Heart left ventricle (tissue), 16 donors: ENCODE results near the gene DLD. TPM values are rescaled to one million over a fixed set of nuclear protein-coding genes. Genes with fewer than 3 reads are reported as not detected.

Experiments used
- ATAC-seq, 4 donors: fragments of 200-7000 bp; cut with Tn5 transposase; one replicate each; pipeline ENCODE4 v1.9.1; 2020 to 2022; ENCODE audit warnings: moderate library complexity in 4 of 4, mild to moderate bottlenecking in 3 of 4, moderate number of reproducible peaks in 1 of 4
- DNase-seq, 5 donors: peaks; one replicate each; pipeline ENCODE4 v3.0.0-alpha.2; 2020
- H3K27ac ChIP-seq, 12 donors: fragments of 200-600 bp; sonication (generic) in 4 of 12; one replicate each; pipeline versions ENCODE4 v1.5.0 to v1.8.0; 2016 to 2022; ENCODE audit warnings: mild to moderate bottlenecking in 2 of 12
- H3K27me3 ChIP-seq, 9 donors: fragments of 200-600 bp; sonication (generic) in 2 of 9; one replicate each; pipeline versions ENCODE4 v1.5.1 to v1.8.0; 2016 to 2022; ENCODE audit warnings: mild to moderate bottlenecking in 3 of 9
- H3K36me3 ChIP-seq, 9 donors: fragments of 200-600 bp; sonication (generic) in 2 of 9; one replicate each; pipeline versions ENCODE4 v1.5.0 to v1.8.0; 2018 to 2022; ENCODE audit warnings: mild to moderate bottlenecking in 2 of 9
- H3K4me1 ChIP-seq, 12 donors: fragments of 200-600 bp; sonication (generic) in 4 of 12; one replicate each; pipeline versions ENCODE4 v1.5.0 to v1.8.0; 2016 to 2022; ENCODE audit warnings: mild to moderate bottlenecking in 3 of 12
- H3K4me3 ChIP-seq, 12 donors: fragments of 200-600 bp; sonication (generic) in 4 of 12; one replicate each; pipeline versions ENCODE4 v1.5.0 to v1.8.0; 2017 to 2022; ENCODE audit warnings: mild to moderate bottlenecking in 9 of 12, moderate library complexity in 4 of 12
- H3K9me3 ChIP-seq, 12 donors: fragments of 200-600 bp; sonication (generic) in 4 of 12; one replicate each; pipeline versions ENCODE4 v1.5.0 to v1.8.0; 2016 to 2022; ENCODE audit warnings: mild to moderate bottlenecking in 1 of 12
- CTCF ChIP-seq, 12 donors: fragments of 200-600 bp; sonication (generic) in 4 of 12; IDR thresholded peaks; one replicate each; pipeline versions ENCODE4 v1.5.0 to v1.8.0; 2018 to 2022; ENCODE audit warnings: antibody characterized with exemption in 12 of 12, mild to moderate bottlenecking in 5 of 12
- POLR2A ChIP-seq, 2 donors: fragments of 450-650 bp; IDR thresholded peaks; one replicate each; pipeline ENCODE4 v1.6.1; 2017; ENCODE audit warnings: antibody characterized with exemption in 2 of 2, mild to moderate bottlenecking in 2 of 2, moderate library complexity in 2 of 2
- WGBS, 4 donors: extraction: QIAGEN DNeasy Blood & Tissue Kit in 2 of 4; methylation state at CpG; one replicate each; pipeline versions ENCODE4 v1.1.5 to v1.1.7; 2013 to 2018; 5-methylcytosine and 5-hydroxymethylcytosine counted together
- intact Hi-C, 10 donors: fragments of 100-400 bp; cut with DNase I; formaldehyde crosslinking; loops; one replicate each; pipeline versions ENCODE4 v1.11.1 to v1.14.2; 2022
- polyA plus RNA-seq, 2 donors: library from polyadenylated mRNA; stranded (reverse); fragments of 200-250 nt; gene quantifications; one replicate each; pipeline ENCODE4 v1.2.3, GENCODE V29; 2013
- total RNA-seq, 9 donors: library from RNA; depleted of rRNA in 2 of 9; stranded (reverse); fragments of >200 nt in 2 of 9; fragmentation: NEBNext Ultra II Directional in 3 of 9; extraction: Animal tissue kit (Norgen Biotek cat#: 25700) in 3 of 9; gene quantifications; one replicate each; pipeline versions ENCODE4 v1.1.0 to v1.2.4, GENCODE V29; 2016 to 2023
- donor health status: ischemic (EF 13 %, LVEDD 7.1; RV severe dilation, severe dysfunction).
- donor health status: healthy with polysubstance abuse.
- donor health status: DM: no; HTN: yes; CAD: no.
- donor health status: DM: no; HTN: no; CAD: no.
- donor health status: ischemic (EF 25% LVEDD 6.9; RV normal size, moderate dysfunction).
- donor health status: ischemic (EF 25% LVEDD 5.7; RV mildly dilated, moderate dysfunction).
- donor health status: healthy.
- donor health status: DM: yes; HTN: yes; CAD: no.
- donor health status: ischemic (EF 35%, LVEDD 5.7; RV mildly dilated, moderate dysfunction).
- donor health status: nonischemic (EF 11% LVEDD 7.7; RV severe dilation, severe dysfunction).
- donor health status: DM: yes; HTN: yes; CAD: no.
- donor health status: PGD.
- donor health status: ischemic (EF 29% LVEDD 5.4; RV normal size, mild dysfunction).
- donor health status: nonischemic (EF 23%, LVEDD 6.1; RV moderate dilation, normal function).

Gene DLD
- total and polyA plus RNA-seq, 11 donors: 55.3 to 426 (median 276) TPM

- H3K27ac ChIP-seq: peak overlapping the region in 3 of 12 donors; percentile 1 to 52 (median 38)
- peak in 2 of 4 donors; percentile 12 to 25 for ATAC-seq
- no peak overlapping the region for H3K4me3 ChIP-seq
- H3K36me3 ChIP-seq: peaks cover 0 to 99% (median 55%) of the 10 kb centered on the region in 9 donors
- intact Hi-C loops: loop anchor here in 1 of 10 donors (10.0 kb wide), 1 partner anchor 196 kb away; no protein-coding TSS in a partner anchor
- H3K4me1 ChIP-seq: peaks cover 0 to 55% (median 35%) of the 10 kb centered on the region in 12 donors
- no peaks in the 10 kb centered on the region for H3K27me3 ChIP-seq
- no peaks in the 10 kb centered on the region for H3K9me3 ChIP-seq
- TF ChIP-seq CTCF (IDR thresholded peaks at IDR 0.05) (no peak), POLR2A (IDR thresholded peaks at IDR 0.05) (no peak)
- DNase-seq: no peak
- WGBS, 4 donors: 74 to 78% (median 77%) methylated on average over 7 of the region's 7 CpGs
Measured at GRCh38 chr7:107948645-107949442, 57.9 kb downstream of the DLD start.

- peaks cover 0 to 48% (median 30%) of the 10 kb centered on the region in 12 donors for H3K4me1 ChIP-seq
- H3K9me3 ChIP-seq: no peaks in the 10 kb centered on the region
- TF ChIP-seq CTCF (IDR thresholded peaks at IDR 0.05) (no peak), POLR2A (IDR thresholded peaks at IDR 0.05) (no peak)
- ATAC-seq (no peak), DNase-seq (no peak)
- no peaks in the 10 kb centered on the region for H3K27me3 ChIP-seq
- peak overlapping the region in 2 of 12 donors; percentile 38 to 52 for H3K27ac ChIP-seq
- WGBS, 4 donors: 67 to 94% (median 86%) methylated on average over 1 of the region's 1 CpG
- no peak overlapping the region for H3K4me3 ChIP-seq
- H3K36me3 ChIP-seq: peaks cover 0 to 99% (median 55%) of the 10 kb centered on the region in 9 donors
- intact Hi-C loops: loop anchor here in 1 of 10 donors (10.0 kb wide), 1 partner anchor 195 kb away; no protein-coding TSS in a partner anchor
Measured at GRCh38 chr7:107949443-107949935, 58.5 kb downstream of the DLD start.

- no peak overlapping the region for H3K4me3 ChIP-seq
- H3K4me1 ChIP-seq: peaks cover 0 to 30% (median 13%) of the 10 kb centered on the region in 12 donors
- H3K9me3 ChIP-seq: no peaks in the 10 kb centered on the region
- H3K27ac ChIP-seq: peak overlapping the region in 1 of 12 donors; percentile 41
- WGBS, 4 donors: 86 to 93% (median 90%) methylated on average over 14 of the region's 14 CpGs
- DNase-seq (no peak), ATAC-seq (no peak)
- no peak for TF ChIP-seq CTCF (IDR thresholded peaks at IDR 0.05)
- no peak for TF ChIP-seq POLR2A (IDR thresholded peaks at IDR 0.05)
- intact Hi-C loops: no loop called here
- no peaks in the 10 kb centered on the region for H3K27me3 ChIP-seq
- H3K36me3 ChIP-seq: peaks cover 0 to 99% (median 53%) of the 10 kb centered on the region in 9 donors
Measured at GRCh38 chr7:107951172-107951787, 60.3 kb downstream of the DLD start.

GRCh38 chr7:107951896-107952295, 60.9 kb downstream of the DLD start:
- Histone ChIP-seq H3K4me3 (no peak overlapping the region), H3K27ac (peak overlapping the region in 2 of 12 donors; percentile 21 to 41), H3K27me3 (no peaks in the 10 kb centered on the region), H3K36me3 (peaks cover 0 to 99% (median 56%) of the 10 kb centered on the region in 9 donors), H3K4me1 (peaks cover 0 to 28% (median 9%) of the 10 kb centered on the region in 12 donors), H3K9me3 (no peaks in the 10 kb centered on the region)
- intact Hi-C loops: no loop called here
- ATAC-seq (peak in 3 of 4 donors; percentile 26 to 39 (median 29)), DNase-seq (no peak)
- no peak for TF ChIP-seq POLR2A (IDR thresholded peaks at IDR 0.05)
- no peak for TF ChIP-seq CTCF (IDR thresholded peaks at IDR 0.05)
- 86 to 91% (median 87%) methylated on average over 7 to 9 of the region's 9 CpGs for WGBS, 4 donors
